Endometrial microvascular endothelial cells (primary cell): ENCODE results near the gene VSX1. TPM values are rescaled to one million over a fixed set of nuclear protein-coding genes. Genes with fewer than 3 reads are reported as not detected.

Experiments used
- in situ Hi-C: cut with HindIII; loops from 2 replicates; pipeline ENCODE4 v1.10.0; 2017; ENCODE audit warnings: low sequenced_read_pairs, low pct_unique_long_range_greater_than_20kb; ENCODE audit errors: inconsistent ontology term
- total RNA-seq: library from RNA; depleted of rRNA; stranded (reverse); fragments of >200 nt; gene quantifications from one replicate; pipeline ENCODE4 v1.2.3, GENCODE V29; 2015; ENCODE audit errors: inconsistent ontology term

The VSX1 gene
- total RNA-seq, result not detected

GRCh38 chr20:25081730-25082497 lies at the start of gene VSX1:
TSS of gene VSX1 (minus strand) at chr20:25082141. CDS start at chr20:25082096, 45 bp downstream.
- in situ Hi-C loops, result no loop called here

GRCh38 chr20:25129908-25130307 lies 48.0 kb upstream of the VSX1 start:
- in situ Hi-C loops, result no loop called here

GRCh38 chr20:25129428-25129827 lies 47.5 kb upstream of the VSX1 start:
- in situ Hi-C loops, result no loop called here

- in situ Hi-C loops, result no loop called here
These were observed 46.7 kb upstream of the VSX1 start for GRCh38 chr20:25128649-25129048.

GRCh38 chr20:25127761-25128537 lies 46.0 kb upstream of the VSX1 start:
- in situ Hi-C loops, result no loop called here

- in situ Hi-C loops, result no loop called here
These were observed 44.5 kb upstream of the VSX1 start for GRCh38 chr20:25126204-25127029.

- in situ Hi-C loops, result no loop called here
These were observed 43.7 kb upstream of the VSX1 start for GRCh38 chr20:25125636-25126035.

GRCh38 chr20:25120920-25121319 lies 39.0 kb upstream of the VSX1 start:
- in situ Hi-C loops, result no loop called here

- in situ Hi-C loops, result no loop called here
These were observed 38.5 kb upstream of the VSX1 start for GRCh38 chr20:25120457-25120856.

GRCh38 chr20:25118529-25118928 lies 36.6 kb upstream of the VSX1 start:
- in situ Hi-C loops, result no loop called here

GRCh38 chr20:25117990-25118389 lies 36.0 kb upstream of the VSX1 start:
- in situ Hi-C loops, result no loop called here

GRCh38 chr20:25116739-25117458 lies 35.0 kb upstream of the VSX1 start:
- in situ Hi-C loops, result no loop called here

- in situ Hi-C loops, result no loop called here
These were observed 21.6 kb upstream of the VSX1 start for GRCh38 chr20:25103526-25103925.

- in situ Hi-C loops, result no loop called here
These were observed 19.0 kb upstream of the VSX1 start for GRCh38 chr20:25100914-25101313.

- in situ Hi-C loops, result no loop called here
These were observed 17.7 kb upstream of the VSX1 start for GRCh38 chr20:25099601-25100140.

GRCh38 chr20:25097498-25097897 lies 15.6 kb upstream of the VSX1 start:
- in situ Hi-C loops, result no loop called here

- in situ Hi-C loops, result no loop called here
These were observed 8.8 kb upstream of the VSX1 start for GRCh38 chr20:25090492-25091429.

- in situ Hi-C loops, result no loop called here
These were observed 7.7 kb upstream of the VSX1 start for GRCh38 chr20:25089662-25090061.
